ENCODE results near the gene SPATA19.

- TF ChIP-seq ZC3H10 (CRISPR knock-in tag; IDR thresholded peaks at IDR 0.05) (no peak), RARB (CRISPR knock-in tag; IDR thresholded peaks at IDR 0.05) (no peak), BACH2 (CRISPR knock-in tag; IDR thresholded peaks at IDR 0.05; ENCODE audit: borderline replicate concordance) (no peak), TSHZ2 (CRISPR knock-in tag; IDR thresholded peaks at IDR 0.05) (no peak), PPARA (CRISPR knock-in tag; IDR thresholded peaks at IDR 0.05; ENCODE audit: borderline replicate concordance) (no peak), ZFP30 (CRISPR knock-in tag; IDR thresholded peaks at IDR 0.05) (no peak), PATZ1 (CRISPR knock-in tag; IDR thresholded peaks at IDR 0.05; ENCODE audit: borderline replicate concordance) (no peak), TOX (CRISPR knock-in tag; IDR thresholded peaks at IDR 0.05; ENCODE audit: borderline replicate concordance) (no peak), ARNTL (CRISPR knock-in tag; IDR thresholded peaks at IDR 0.05; ENCODE audit: borderline replicate concordance, low read depth) (no peak), TCF4 (CRISPR knock-in tag; IDR thresholded peaks at IDR 0.05; ENCODE audit: borderline replicate concordance) (no peak), CSRNP3 (CRISPR knock-in tag; IDR thresholded peaks at IDR 0.05) (no peak)
Observed at GRCh38 chr11:133833898-133834681, 11.2 kb downstream of the SPATA19 start.
